Activated T-cell treated with anti-CD3 and anti-CD28 coated beads for 4 hours (primary cell): Measurements from ENCODE around the gene VWA5A.

Experiments used
- DNase-seq: peaks from one replicate; pipeline ENCODE4 v3.0.0-alpha.2; 2020

The VWA5A gene

DNA sequence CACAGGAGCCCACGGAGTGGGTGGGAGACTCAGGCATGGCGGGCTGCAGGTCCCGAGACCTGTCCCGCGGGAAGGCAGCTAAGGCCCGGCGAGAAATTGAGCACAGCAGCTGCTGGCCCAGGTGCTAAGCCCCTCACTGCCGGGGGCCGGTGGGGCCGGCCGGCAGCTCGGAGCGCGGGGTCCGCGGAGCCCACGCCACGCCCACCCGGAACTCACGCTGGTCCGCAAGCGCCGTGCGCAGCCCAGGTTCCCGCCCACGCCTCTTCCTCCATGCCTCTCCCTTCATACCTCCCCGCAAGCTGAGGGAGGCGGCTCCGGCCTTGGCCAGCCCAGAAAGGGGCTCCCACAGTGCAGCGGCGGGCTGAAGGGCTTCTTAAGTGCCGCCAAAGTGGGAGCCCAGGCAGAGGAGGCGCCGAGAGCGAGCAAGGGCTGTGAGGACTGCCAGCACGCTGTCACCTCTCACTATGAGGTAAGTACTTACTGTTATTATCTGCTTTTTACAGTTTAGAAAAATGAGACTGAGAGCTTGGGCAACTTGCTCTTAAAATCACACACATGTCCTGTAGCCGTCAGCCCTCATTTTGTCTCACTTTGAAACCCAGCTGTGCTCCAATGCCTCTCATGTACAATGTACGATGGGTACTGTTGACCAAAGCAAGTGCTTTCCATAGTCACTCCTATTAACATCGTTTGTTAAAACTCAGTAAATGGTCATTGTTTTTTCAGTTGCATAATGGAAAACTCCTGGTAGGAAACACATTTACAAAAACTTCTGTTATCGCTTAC lies 55.7 kb downstream of the VWA5A start:
- DNase-seq = no peak

DNA sequence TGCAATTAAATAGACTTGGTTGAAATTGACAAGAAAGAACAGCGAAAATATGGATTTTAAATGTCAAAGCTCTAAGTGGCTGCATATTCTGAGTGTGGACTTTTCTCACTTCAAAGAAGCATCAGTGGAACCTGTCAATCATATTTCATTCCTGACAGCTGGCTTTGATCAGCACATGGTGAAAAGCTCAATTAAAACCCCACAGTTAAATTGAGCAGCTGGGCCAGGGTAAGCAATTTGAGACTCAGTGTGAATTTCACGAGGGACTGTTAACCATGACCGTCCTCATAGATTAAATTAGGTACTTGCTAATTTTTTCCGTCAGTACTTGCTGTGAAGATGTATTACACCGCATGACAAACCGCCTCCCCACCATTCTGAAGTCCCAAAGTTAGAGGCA lies 56.9 kb downstream of the VWA5A start:
- no peak for DNase-seq

DNA sequence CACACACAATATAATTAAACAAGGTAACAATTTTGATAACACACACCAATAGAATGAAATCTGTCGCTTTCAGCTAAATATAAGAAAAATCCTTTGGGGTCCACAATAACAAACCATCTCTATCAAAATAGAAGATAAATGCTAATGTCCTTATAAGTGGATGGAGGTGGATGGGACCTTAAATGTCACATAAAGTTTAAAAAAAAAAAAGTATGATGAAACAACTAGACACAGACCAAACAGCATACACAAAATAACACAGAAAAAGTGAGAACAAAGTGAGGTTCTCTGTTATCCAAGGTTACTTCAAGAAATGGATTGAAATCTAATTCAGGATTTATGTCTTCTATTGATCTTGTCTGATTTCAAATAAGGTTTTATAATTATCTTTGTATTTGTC lies 57.3 kb downstream of the VWA5A start:
- no peak for DNase-seq

DNA sequence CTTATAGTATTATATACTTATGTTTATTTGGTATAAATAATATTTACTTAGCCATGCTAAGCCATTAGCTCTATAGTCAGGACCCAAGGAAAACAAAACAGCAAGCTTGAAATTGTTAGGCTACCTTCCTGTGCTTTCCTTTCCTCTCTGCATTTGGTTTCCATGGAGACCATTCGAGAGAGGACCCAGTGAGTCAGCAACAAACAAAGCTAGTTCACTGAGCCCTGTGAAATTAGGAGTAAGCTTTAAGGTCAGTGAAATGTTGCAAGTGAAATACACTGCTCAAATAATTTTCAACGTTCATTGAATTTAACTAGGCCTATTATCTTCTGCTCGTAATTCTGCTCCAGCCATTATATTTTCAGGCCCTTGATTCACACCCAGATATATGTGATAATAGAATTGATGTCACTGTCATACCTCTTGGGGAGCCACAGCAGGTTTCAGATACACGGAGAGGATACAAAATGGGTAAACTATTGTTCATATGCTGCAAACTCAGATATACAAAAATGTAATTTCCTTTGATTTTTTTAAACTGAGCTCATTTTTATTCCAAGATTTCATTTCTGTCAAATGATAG lies 58.8 kb downstream of the VWA5A start:
- no peak for DNase-seq

DNA sequence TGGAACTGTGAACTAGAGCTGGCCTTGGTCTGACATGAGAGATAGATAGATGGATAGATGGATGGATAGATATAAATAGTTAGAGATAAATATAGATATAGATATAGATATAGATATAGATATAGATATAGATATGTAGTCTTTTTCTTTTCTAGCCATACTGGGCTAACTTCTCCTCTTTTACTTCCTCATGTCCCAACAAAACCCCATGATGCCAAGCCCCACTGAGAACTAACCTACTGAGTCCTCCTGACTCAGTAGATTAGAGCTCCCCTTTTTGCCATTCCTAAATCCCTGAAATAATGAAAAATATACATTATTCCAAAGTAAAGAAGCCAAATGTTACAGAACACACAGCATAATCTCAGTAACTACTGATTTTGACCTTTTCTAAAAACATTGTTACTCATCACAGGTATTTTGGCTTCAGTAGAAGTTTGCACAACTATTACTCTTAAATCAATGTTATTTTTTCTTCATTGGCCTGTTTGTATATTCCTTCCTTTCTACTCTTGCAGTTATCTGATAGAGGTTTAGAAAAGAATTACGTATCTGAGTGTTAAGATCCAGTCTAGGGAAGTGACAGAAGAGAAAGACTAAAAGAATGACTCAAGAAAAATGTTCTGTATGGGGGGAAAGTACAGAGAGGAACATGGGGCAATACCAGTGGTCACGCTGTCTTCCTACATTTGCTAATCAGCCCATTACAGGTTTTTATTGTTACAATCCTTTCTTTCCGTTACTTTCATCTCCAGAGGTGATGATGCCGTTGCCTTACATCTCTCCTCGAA lies 61.9 kb downstream of the VWA5A start:
- no peak for DNase-seq

DNA sequence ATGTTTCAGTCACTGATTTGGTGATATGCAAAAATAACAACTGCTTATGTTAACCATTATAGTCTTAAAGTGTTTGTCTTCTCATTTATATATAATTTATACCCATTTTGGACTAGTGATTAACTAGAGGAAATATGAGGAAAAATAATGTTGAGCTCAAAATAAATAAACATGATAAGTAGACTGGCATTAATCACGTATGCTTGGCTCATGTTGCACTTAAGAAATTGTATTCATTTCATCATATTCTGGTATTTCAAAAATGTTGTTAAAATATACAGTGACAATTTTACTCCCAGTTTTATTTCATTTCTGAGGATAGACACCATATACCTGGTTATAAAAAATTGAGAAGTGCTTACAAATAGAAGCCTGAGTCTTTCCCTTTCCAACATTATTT lies 64.1 kb downstream of the VWA5A start:
- DNase-seq = no peak

DNA sequence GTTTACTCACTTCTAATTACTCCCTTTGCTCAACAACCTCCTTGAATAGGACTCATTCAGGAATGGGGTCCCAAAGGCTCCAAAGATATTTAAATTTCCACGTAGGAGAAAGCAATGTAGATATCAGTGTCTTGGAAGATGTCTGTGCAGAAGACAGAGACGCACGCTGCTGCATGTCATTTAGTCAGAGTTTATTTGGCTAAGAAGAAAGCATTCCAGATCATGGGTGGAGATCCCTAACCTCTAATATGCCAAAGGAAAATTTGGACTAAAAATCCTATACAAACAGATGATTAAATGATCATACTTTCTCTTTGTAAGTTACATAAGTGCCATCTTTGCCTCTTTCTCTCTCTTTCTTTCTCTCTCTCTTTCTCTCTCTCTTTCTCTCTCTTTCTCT lies 67.8 kb downstream of the VWA5A start, which contains the start of gene OR10D3:
TSS of gene OR10D3 (plus strand) at position 278 of the 400 bp plus-strand sequence. CDS start 1,925 bp downstream, outside the sequence.
- DNase-seq = no peak

DNA sequence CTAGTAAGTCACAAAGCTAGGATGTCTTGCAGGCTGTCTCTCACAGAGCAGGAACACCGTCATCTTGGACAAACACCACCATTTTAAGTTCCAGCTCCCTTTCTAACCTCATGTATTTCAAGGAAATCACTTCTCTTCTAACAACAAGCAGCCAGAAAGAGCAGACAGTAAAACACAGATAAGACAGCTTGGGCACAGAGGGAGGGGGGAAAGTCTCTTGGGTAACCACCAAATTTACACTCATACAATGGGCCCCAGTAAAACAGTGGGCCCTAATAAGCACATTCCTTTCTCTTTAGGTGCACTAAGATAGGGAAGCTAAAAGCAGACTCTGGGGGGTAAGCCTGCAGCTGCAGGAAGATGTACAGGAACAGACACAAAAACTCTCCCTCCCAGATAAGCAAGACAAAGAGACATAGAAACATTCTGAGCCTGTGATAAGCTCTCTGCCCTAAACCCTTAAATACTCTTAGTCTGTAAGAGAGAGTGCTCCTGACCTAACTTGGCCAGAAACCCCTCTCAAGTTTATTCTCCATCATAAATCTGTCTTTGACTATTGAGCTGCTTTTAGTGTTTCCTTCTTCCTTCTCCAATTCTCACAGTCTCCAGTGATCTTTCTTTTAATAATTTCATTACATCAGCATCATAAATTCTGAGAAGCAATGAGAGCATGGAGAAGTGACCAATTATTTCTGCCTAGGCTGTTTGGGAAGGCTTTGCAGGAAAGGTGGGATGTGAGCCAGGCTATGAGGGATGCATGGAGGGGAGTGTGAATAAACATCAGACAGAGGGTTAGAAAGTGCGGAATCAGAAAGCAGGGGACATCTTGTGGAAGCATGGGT lies 75.3 kb downstream of the VWA5A start:
- DNase-seq = no peak

DNA sequence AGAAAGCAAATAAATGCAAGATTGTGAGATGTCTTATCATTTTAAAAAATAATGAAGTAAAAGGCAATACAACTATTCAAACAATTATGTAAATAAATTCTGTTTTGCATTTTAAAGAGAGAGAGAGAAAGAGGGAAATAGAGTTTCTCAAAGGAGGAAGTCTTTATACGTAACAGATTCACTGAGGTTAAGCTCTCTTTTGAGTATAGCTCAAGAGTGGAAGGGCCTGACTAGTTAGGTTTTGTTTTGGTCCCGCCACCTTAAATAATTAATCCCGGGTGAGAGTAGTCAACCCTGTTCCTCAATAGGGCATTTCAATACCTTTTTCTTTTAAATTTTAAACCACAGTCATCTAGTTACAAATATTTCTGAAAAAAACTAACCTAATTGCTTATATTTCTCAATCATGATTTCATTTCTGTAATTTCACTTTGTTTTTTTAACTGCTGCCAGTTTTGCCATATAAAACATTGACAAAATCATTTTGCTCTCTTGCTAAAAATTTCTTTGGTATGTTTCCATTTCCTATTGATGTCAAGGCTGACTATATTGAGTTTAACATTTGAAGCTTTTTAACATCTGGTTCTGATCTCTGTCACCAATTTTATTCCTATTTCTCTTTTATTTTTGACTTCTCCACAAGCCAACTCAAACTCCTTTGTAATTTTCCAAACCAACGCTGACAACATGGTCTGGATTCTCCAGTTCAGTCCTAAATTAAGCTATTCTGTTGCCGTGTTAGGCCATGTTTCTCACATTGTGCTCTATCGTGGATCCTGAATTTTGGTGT lies 78.2 kb downstream of the VWA5A start:
- no peak for DNase-seq

DNA sequence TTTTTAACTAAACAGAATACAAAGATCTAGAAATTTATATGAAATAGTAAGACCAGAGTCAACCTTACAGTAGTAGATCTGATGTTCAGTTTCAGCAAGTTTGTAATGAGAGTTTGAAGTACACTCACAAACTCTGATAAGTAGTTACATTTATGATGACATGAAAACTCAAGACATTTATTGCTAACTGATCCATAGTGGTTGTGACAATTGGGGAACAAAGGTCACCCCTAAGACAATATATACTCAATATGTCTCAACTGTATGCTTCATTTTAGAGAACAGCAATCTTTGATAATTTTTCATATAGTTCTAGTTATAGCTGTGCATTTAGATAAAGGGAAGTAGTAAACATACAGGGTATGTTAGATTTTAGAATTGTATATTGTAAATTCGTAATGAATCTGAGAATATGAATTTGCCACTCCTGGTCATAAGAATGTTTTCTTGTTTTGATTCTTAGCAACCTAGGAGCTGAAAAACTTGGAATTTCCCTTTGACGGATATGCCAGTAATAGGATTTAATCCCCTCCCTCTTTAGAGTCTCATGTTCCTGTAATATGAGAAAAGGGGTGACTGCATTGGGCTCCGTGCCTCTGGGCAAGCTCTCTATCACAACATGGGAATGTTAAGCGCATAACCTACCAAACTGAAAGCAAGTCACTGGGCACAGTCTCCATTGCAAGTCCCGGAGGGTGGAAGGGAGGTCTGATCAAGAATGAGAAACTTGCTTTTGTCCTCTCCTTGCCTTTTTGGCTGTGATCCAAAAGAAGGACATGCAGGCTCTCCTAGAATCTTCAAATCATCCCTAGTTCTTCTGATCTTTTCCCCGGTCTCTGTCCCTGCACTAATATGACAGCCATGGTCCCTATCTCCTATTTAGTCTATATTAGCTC lies 79.3 kb downstream of the VWA5A start:
- DNase-seq = no peak

DNA sequence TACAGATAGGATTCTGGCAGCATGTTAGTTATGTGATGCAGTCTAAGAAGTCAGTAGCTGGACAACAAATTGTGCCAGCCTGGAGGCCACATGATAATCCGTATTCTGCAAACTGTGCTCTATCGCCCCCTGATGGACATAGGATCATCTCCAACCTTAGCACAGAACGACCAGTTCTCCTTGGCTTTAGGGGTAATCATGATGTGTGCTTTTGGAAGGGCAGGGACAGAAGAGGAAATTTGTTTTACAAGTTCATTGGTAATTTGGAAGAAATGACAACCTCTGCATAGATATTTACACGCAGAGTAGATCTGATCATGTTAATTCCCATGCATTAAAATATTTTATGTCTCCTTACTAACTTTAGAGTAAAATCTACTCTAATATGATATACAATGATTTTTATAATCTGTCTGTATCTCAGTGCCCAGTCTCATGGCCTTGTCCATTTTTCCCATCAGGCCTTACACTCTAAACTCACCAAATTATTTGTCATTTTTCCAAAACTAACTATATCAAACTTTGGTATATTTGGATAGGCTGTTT lies 80.0 kb downstream of the VWA5A start:
- DNase-seq = peak; percentile 14
